Testis (tissue), 2 donors: Measurements from ENCODE around the gene CFAP97D2.

Experiments used
- CTCF ChIP-seq, 3 experiments: fragments of 450-650 bp in 2 of 3; fragments of 200-600 bp in 1 of 3; sonication (generic) in 1 of 3; IDR thresholded peaks; one replicate each; pipeline ENCODE4 v1.5.1; 2016 to 2019; ENCODE audit warnings: antibody characterized with exemption in 3 of 3, mild to moderate bottlenecking in 2 of 3, moderate library complexity in 1 of 3
- POLR2A ChIP-seq: fragments of 450-650 bp; IDR thresholded peaks from one replicate; pipeline ENCODE4 v1.6.1; 2017; ENCODE audit warnings: antibody characterized with exemption, mild to moderate bottlenecking, moderate library complexity

- TF ChIP-seq CTCF (IDR thresholded peaks at IDR 0.05) (no peak), POLR2A (no peak)
Observed at GRCh38 chr13:114129649-114130062, 49.4 kb upstream of the CFAP97D2 start.
